Cardiac muscle cell (in vitro differentiated cells and primary cell): ENCODE results near the gene KCNJ4. TPM values are rescaled to one million over a fixed set of nuclear protein-coding genes. Genes with fewer than 3 reads are reported as not detected.

Experiments used
- DNase-seq, 2 donors: peaks; one replicate each; pipeline versions ENCODE4 v3.0.0 to v3.0.0-alpha.2; 2010 to 2017; ENCODE audit warnings: low read depth in 1 of 2, low spot score in 1 of 2
- H3K27ac ChIP-seq: fragments of 200-600 bp; sonication (generic); 2 replicates; pipeline ENCODE4 v1.5.1; 2016
- H3K27me3 ChIP-seq: fragments of 200-600 bp; sonication (generic); 2 replicates; pipeline ENCODE4 v1.6.0; 2016; ENCODE audit warnings: control low read depth
- H3K36me3 ChIP-seq: fragments of 200-600 bp; sonication (generic); 2 replicates; pipeline ENCODE4 v1.5.1; 2016; ENCODE audit warnings: control low read depth
- H3K4me1 ChIP-seq: fragments of 200-600 bp; sonication (generic); 2 replicates; pipeline ENCODE4 v1.8.1; 2017; ENCODE audit warnings: low read depth, mild to moderate bottlenecking, mixed run types
- H3K4me3 ChIP-seq: fragments of 200-600 bp; sonication (generic); 2 replicates; pipeline ENCODE4 v1.5.1; 2016; ENCODE audit warnings: mild to moderate bottlenecking
- H3K9me3 ChIP-seq: fragments of 200-600 bp; sonication (generic); 2 replicates; pipeline ENCODE4 v1.5.1; 2017; ENCODE audit warnings: low read depth, mild to moderate bottlenecking, control low read depth
- CTCF ChIP-seq: IDR thresholded peaks from 2 replicates; pipeline ENCODE4 v1.5.1; 2012; ENCODE audit warnings: low read depth, mild to moderate bottlenecking, low read length
- polyA plus RNA-seq: library from polyadenylated mRNA; unstranded; fragments of >200 nt; fragmentation: Nextera tagmentation; extraction: Ambion mirVana; gene quantifications from 2 replicates; pipeline ENCODE4 v1.2.1, GENCODE V29; 2016
- total RNA-seq: library from RNA; depleted of rRNA; stranded (reverse); fragments of >200 nt; gene quantifications from 2 replicates; pipeline ENCODE4 v1.2.3, GENCODE V29; 2016

The KCNJ4 gene
- total and polyA plus RNA-seq, 2 experiments from 2014 or later: 3.2 to 27.5 TPM

GRCh38 chr22:38424525-38425080 lies 30.4 kb downstream of the KCNJ4 start:
- Histone ChIP-seq H3K27me3 (no peaks in the 10 kb centered on the region), H3K36me3 (no peaks in the 10 kb centered on the region), H3K27ac (no peak overlapping the region), H3K9me3 (no peaks in the 10 kb centered on the region), H3K4me3 (no peak overlapping the region), H3K4me1 (no peaks in the 10 kb centered on the region)
- DNase-seq: no peak
- no peak for TF ChIP-seq CTCF

- no peaks in the 10 kb centered on the region for H3K36me3 ChIP-seq
- H3K4me1 ChIP-seq: no peaks in the 10 kb centered on the region
- H3K9me3 ChIP-seq: no peaks in the 10 kb centered on the region
- no peak overlapping the region for H3K27ac ChIP-seq
- no peak overlapping the region for H3K4me3 ChIP-seq
- no peaks in the 10 kb centered on the region for H3K27me3 ChIP-seq
- TF ChIP-seq CTCF: no peak
- DNase-seq: no peak
Observed at GRCh38 chr22:38423512-38424503, 31.2 kb downstream of the KCNJ4 start.

GRCh38 chr22:38422611-38423511 lies 32.1 kb downstream of the KCNJ4 start:
- DNase-seq: no peak
- H3K4me3 ChIP-seq: no peak overlapping the region

GRCh38 chr22:38420734-38421133 lies 34.3 kb downstream of the KCNJ4 start:
- Histone ChIP-seq H3K4me1 (no peaks in the 10 kb centered on the region), H3K9me3 (no peaks in the 10 kb centered on the region), H3K4me3 (no peak overlapping the region), H3K36me3 (no peaks in the 10 kb centered on the region), H3K27me3 (no peaks in the 10 kb centered on the region), H3K27ac (no peak overlapping the region)
- TF ChIP-seq CTCF: no peak
- DNase-seq: no peak

More at GRCh38 chr22:38422611-38423511, 32.1 kb downstream of the KCNJ4 start:
- Histone ChIP-seq H3K4me1 (no peaks in the 10 kb centered on the region), H3K27me3 (no peaks in the 10 kb centered on the region), H3K36me3 (no peaks in the 10 kb centered on the region), H3K27ac (no peak overlapping the region), H3K9me3 (no peaks in the 10 kb centered on the region)
- no peak for TF ChIP-seq CTCF

GRCh38 chr22:38419858-38420160 lies 35.2 kb downstream of the KCNJ4 start:
- Histone ChIP-seq H3K4me3 (no peak overlapping the region), H3K36me3 (no peaks in the 10 kb centered on the region), H3K4me1 (peaks cover 6% of the 10 kb centered on the region), H3K27ac (no peak overlapping the region), H3K27me3 (no peaks in the 10 kb centered on the region), H3K9me3 (no peaks in the 10 kb centered on the region)
- no peak for TF ChIP-seq CTCF
- DNase-seq: peak in 1 of 2 donors; percentile 35
